ENCODE data around the gene DEGS2.

Gene DEGS2

GRCh38 chr14:100117633-100118395 lies 41.6 kb downstream of the DEGS2 start:
- DNase-seq (ENCODE audit: low read depth): no peak
- H3K4me3 ChIP-seq (ENCODE audit: low read depth, low read length): no peak overlapping the region
- no peak for TF ChIP-seq CTCF (IDR thresholded peaks at IDR 0.05; ENCODE audit: insufficient read depth, low read depth, low read length, missing control alignments)

- no peak for DNase-seq (ENCODE audit: low read depth)
- no peak for TF ChIP-seq CTCF (IDR thresholded peaks at IDR 0.05; ENCODE audit: insufficient read depth, low read depth, low read length, missing control alignments)
- no peak overlapping the region for H3K4me3 ChIP-seq (ENCODE audit: low read depth, low read length)
These were observed 42.4 kb downstream of the DEGS2 start for GRCh38 chr14:100117026-100117425.

GRCh38 chr14:100116134-100116533 lies 43.3 kb downstream of the DEGS2 start:
- no peak for DNase-seq (ENCODE audit: low read depth)
- TF ChIP-seq CTCF (IDR thresholded peaks at IDR 0.05; ENCODE audit: insufficient read depth, low read depth, low read length, missing control alignments): no peak

GRCh38 chr14:100115726-100116125 lies 43.7 kb downstream of the DEGS2 start:
- no peak overlapping the region for H3K4me3 ChIP-seq (ENCODE audit: low read depth, low read length)
- DNase-seq (ENCODE audit: low read depth): no peak
- TF ChIP-seq CTCF (IDR thresholded peaks at IDR 0.05; ENCODE audit: insufficient read depth, low read depth, low read length, missing control alignments): no peak

More at GRCh38 chr14:100116134-100116533, 43.3 kb downstream of the DEGS2 start:
- no peak overlapping the region for H3K4me3 ChIP-seq (ENCODE audit: low read depth, low read length)

- no peak for DNase-seq (ENCODE audit: low read depth)
- TF ChIP-seq CTCF (IDR thresholded peaks at IDR 0.05; ENCODE audit: insufficient read depth, low read depth, low read length, missing control alignments): no peak
- H3K4me3 ChIP-seq (ENCODE audit: low read depth, low read length): no peak overlapping the region
These were observed 44.2 kb downstream of the DEGS2 start for GRCh38 chr14:100115236-100115635.

- TF ChIP-seq CTCF (IDR thresholded peaks at IDR 0.05; ENCODE audit: insufficient read depth, low read depth, low read length, missing control alignments): no peak
- no peak overlapping the region for H3K4me3 ChIP-seq (ENCODE audit: low read depth, low read length)
- DNase-seq (ENCODE audit: low read depth): no peak
These were observed 45.2 kb downstream of the DEGS2 start for GRCh38 chr14:100114109-100114765.

Measured in GM12865 (cell line).